A673 (cell line): Measurements from ENCODE around the gene NDFIP2.

Source experiments
- EZH2 ChIP-seq: fragments of 200-600 bp; sonication (generic); IDR thresholded peaks from 2 replicates; pipeline ENCODE4 v1.6.1; 2017; ENCODE audit warnings: borderline replicate concordance, low read depth, mild to moderate bottlenecking, mixed read lengths, antibody characterized with exemption, low read length; ENCODE audit not compliant: poor library complexity, severe bottlenecking
- TF ChIP-seq, protein P1 (sequence below): fragments of 300-800, 200-600 bp; sonication (generic); conservative IDR thresholded peaks from 2 replicates; pipeline ENCODE4 v1.5.1; 2017; ENCODE audit warnings: low read depth, mild to moderate bottlenecking, antibody characterized with exemption, low read length, moderate library complexity, mixed read lengths

DNA sequence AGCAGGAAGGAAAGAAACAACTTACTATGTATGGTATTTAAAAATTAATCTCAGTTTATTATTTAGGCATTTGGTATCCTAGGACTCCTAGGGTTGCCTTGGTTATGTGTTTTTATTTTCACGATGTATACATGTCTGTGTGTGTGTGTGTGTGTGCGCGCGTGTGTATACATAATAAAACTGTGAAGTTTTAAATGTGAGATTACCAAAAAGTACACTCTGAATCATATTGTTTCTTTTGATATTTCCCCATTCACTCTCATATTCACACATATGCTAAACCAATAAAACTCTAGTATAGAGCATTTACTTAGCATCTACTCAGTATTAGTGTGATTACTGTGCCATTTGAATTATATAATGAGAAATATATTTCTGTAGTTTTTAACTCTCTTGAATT, 30.8 kb upstream of the NDFIP2 start:
- TF ChIP-seq, protein P1, sequence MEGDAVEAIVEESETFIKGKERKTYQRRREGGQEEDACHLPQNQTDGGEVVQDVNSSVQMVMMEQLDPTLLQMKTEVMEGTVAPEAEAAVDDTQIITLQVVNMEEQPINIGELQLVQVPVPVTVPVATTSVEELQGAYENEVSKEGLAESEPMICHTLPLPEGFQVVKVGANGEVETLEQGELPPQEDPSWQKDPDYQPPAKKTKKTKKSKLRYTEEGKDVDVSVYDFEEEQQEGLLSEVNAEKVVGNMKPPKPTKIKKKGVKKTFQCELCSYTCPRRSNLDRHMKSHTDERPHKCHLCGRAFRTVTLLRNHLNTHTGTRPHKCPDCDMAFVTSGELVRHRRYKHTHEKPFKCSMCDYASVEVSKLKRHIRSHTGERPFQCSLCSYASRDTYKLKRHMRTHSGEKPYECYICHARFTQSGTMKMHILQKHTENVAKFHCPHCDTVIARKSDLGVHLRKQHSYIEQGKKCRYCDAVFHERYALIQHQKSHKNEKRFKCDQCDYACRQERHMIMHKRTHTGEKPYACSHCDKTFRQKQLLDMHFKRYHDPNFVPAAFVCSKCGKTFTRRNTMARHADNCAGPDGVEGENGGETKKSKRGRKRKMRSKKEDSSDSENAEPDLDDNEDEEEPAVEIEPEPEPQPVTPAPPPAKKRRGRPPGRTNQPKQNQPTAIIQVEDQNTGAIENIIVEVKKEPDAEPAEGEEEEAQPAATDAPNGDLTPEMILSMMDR: no peak
- TF ChIP-seq EZH2: no peak
